ENCODE results near the gene DCAF11.

The DCAF11 gene

DNA sequence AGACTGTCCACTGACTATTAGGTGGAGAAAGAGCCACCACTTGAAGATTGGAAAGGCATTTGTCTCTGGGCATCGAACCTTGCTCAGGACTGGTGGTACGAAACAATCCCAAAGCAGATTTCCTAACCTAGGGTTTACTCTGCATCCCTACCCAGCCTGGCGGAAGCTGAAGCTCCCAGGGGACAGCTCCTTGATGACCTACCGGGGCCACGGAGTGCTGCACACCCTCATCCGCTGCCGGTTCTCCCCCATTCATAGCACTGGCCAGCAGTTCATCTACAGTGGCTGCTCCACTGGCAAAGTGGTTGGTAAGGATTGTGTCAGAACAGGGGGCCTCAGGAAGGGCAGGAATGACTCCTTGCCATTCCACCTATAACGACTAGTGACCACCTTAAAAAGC lies 6.6 kb downstream of the DCAF11 start:
- no peak for DNase-seq (ENCODE audit: low read depth in 2 of 2)

DNA sequence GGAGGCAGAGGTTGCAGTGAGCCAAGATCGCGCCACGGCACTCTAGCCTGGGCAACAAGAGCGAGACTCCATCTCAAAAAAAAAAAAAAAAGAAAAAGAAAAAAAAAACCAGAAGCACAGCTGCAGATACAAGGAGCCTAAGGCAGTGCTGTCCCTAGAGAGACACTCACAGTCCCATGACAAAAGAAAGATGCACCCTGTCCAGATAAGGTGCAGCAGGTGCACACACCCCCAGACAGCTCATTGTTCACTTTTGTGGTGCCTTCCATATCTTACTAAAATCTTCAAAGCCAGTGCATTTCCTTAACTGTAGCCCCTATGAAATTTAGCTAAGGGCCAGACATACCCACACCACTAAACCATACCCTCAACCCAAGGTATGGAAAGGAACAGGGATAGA lies 7.8 kb downstream of the DCAF11 start:
- no peak for DNase-seq (ENCODE audit: low read depth in 2 of 2)

DNA sequence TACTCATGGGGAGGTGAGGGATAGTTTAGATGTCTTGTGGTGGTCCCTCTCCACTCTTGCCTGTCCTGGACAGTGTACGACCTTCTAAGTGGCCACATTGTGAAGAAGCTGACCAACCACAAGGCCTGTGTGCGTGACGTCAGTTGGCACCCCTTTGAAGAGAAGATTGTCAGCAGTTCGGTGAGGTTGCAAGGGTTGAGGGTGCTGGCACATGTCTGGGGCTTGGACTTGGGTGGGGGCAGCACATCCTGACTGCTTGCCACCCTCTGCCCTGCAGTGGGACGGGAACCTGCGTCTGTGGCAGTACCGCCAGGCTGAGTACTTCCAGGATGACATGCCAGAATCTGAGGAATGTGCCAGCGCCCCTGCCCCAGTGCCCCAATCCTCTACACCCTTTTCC lies 8.3 kb downstream of the DCAF11 start:
- DNase-seq (ENCODE audit: low read depth in 2 of 2): no peak

DNA sequence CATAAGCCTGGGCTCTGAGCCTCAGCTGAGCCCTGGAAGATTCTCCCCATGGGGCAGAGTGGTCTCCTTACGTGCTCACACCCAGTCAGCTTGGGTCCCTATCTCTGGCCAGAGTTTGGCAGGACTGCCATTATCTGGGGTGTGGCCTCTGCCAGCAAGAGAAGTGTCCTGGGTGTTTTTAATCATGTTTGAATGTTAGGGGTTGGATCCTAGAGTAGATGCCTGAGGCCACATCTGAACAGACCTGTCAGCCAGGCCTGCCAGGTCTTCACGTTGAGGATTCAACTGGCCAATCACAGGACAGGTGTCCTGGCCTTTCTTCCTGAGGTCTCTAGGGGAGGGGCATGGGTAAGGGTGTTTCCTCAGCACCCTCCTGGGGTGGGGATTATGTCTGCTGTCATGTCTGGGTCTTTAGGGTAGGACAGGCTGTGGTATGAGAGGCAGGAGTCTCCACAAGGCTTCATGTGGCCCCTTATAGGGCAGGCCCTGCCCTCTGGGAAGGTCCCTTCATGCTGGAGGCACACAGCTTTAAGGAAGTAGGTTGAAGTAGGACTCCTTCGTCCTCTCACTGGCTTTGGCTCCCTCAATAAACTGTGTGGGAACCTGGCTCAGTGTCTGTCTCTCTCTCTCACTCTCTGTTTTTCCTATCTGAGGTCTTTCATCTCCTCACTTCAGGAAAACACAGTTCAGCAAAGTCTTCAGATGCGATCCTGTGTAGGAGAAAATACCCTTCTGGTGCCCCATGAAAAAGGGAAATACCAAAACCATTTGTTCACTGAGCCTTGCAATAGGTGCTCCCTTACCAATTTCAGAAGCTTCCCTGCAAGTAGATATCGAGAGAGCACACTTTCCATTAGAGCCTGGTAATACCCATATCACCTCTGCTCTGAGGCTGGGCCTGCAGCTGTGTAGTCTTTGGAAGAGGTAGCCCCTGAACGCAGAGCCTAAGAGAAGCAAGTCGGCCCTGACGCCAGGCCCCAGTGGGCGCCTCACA lies 9.1 kb downstream of the DCAF11 start:
- DNase-seq (ENCODE audit: low read depth in 2 of 2): no peak

- no peak for DNase-seq (ENCODE audit: low read depth in 2 of 2)
These were observed 12.4 kb downstream of the DCAF11 start for GRCh38 chr14:24126939-24127338.

- DNase-seq (ENCODE audit: low read depth in 2 of 2): no peak
These were observed 13.1 kb downstream of the DCAF11 start for GRCh38 chr14:24127673-24128072.

DNA sequence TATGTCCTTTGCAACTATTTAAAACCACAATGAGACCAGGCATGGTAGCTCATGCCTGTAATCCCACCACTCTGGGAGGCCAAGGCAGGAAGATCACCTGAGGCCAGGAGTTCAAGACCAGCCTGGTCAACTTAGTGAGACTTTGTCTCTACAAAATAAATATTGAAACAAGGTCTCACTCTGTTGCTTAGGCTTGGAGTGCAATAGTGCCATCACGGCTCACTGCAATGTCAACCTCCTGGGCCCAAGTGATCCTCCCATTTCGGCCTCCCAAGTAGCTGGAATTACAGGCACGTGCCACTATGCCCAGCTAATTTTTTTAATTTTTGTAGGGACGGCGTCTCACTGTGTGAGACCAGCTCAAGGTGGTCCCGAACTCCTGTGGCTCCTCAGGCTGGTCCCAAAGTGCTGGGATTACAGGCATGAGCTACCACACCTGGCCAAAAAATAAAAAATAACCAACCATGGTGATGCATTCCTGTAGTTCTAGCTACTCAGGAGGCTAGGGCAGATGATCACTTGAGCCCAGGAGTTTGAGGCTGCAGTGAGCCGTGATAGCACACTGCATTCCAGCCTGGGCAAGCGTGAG lies 14.9 kb downstream of the DCAF11 start:
- no peak for DNase-seq (ENCODE audit: low read depth in 2 of 2)

- no peak for DNase-seq (ENCODE audit: low read depth in 2 of 2)
These were observed 15.8 kb downstream of the DCAF11 start, which contains the start of gene FITM1 for GRCh38 chr14:24130380-24130716. FITM1 (plus strand) TSS chr14:24130659; CDS start chr14:24131564, 905 bp downstream.

GRCh38 chr14:24130717-24131548 lies 16.4 kb downstream of the DCAF11 start:
- DNase-seq (ENCODE audit: low read depth in 2 of 2): no peak

- DNase-seq (ENCODE audit: low read depth in 2 of 2): no peak
These were observed 17.0 kb downstream of the DCAF11 start for GRCh38 chr14:24131549-24131966.

DNA sequence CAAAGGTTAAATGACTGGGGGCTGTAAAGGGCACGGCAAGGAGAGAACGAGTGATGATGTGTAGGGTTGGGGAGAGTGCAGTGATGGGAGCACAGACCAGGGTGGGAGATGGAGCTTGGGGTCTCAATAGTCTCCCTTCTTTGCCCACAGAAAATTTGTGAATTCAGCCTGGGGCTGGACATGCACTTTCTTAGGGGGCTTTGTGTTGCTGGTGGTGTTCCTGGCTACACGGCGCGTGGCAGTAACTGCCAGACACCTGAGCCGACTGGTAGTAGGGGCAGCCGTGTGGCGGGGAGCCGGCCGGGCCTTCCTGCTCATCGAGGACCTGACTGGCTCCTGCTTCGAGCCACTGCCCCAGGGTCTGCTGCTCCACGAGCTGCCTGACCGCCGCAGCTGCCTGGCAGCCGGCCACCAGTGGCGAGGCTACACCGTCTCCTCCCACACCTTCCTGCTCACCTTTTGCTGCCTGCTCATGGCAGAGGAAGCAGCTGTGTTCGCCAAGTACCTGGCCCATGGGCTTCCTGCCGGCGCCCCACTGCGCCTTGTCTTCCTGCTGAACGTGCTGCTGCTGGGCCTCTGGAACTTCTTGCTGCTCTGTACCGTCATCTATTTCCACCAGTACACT lies 17.6 kb downstream of the DCAF11 start:
- no peak for DNase-seq (ENCODE audit: low read depth in 2 of 2)

DNA sequence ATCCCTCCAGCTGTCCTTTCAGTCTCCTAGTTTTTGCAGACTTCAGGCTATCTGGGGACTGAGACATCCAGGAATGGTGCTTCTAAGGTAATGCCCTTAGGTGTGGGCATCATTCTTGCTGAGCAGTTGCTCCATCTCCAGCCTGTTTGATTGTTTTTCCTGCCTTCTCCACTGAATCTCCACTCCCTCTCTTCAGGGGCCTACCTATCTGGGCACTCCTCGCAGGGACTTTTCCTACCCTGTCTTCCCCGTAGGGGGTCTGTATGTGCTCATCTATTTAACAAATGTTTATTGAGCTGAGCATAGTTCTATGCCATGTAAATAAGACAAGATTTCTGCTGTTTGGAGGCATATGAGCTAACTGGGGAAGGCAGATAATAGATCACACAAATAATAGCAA lies 18.4 kb downstream of the DCAF11 start:
- no peak for DNase-seq (ENCODE audit: low read depth in 2 of 2)

DNA sequence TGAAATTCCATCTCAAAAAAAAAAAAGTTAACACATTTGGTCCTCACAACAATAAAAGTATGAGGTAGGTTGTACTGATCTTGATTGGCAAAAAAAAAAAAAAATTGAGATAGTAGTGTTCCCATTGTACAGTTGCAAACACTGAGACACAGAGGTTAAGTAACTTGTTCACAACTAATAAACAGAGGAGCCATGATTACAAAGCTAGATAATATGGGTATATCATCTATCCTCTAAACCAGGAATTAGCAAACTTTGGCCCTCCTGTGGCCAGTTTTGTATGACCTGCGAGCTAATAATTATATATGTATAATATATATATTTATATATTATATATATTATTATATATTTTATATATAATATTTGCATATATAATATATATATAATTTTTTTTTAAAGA lies 19.2 kb downstream of the DCAF11 start:
- no peak for DNase-seq (ENCODE audit: low read depth in 2 of 2)

DNA sequence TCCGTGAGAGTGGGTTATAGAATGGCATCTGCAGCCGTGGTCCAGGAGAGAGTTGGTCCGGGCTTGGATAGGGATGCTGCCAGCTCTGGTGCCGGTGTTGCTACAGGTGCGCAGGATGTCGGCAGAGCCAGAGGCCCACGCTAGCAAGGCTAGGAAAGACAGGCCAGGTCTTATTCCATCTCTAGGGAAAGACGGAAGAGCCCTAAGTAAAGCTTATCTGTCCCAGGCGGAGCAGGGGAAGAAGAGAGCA lies 20.9 kb downstream of the DCAF11 start:
- DNase-seq (ENCODE audit: low read depth in 2 of 2): no peak

GRCh38 chr14:24135834-24136683 lies 21.5 kb downstream of the DCAF11 start, which contains the start of gene PSME1:
PSME1 (plus strand) TSS chr14:24136194; CDS start chr14:24136263, 69 bp downstream.
- DNase-seq (ENCODE audit: low read depth in 2 of 2): peak; percentile 89 to 94

GRCh38 chr14:24136684-24137528 lies 22.3 kb downstream of the DCAF11 start:
- no peak for DNase-seq (ENCODE audit: low read depth in 2 of 2)

- no peak for DNase-seq (ENCODE audit: low read depth in 2 of 2)
These were observed 23.2 kb downstream of the DCAF11 start for GRCh38 chr14:24137529-24138395.

- no peak for DNase-seq (ENCODE audit: low read depth in 2 of 2)
These were observed 24.1 kb downstream of the DCAF11 start for GRCh38 chr14:24138396-24139271.
